GM12878 (cell line): Measurements from ENCODE around the gene EOLA1. TPM values are rescaled to one million over a fixed set of nuclear protein-coding genes. Genes with fewer than 3 reads are reported as not detected.

Experiments
- BRCA1 ChIP-seq: IDR thresholded peaks from 2 replicates; pipeline ENCODE4 v1.6.1; 2011; ENCODE audit warnings: low read depth, low read length, improper control_type of control experiment
- CEBPZ ChIP-seq: fragments of 150-350 bp; IDR thresholded peaks from 2 replicates; pipeline ENCODE4 v1.6.1; 2016; ENCODE audit warnings: low read depth, low read length
- EP300 ChIP-seq, 2 experiments: fragments of 150-350 bp in 1 of 2; IDR thresholded peaks; 2 replicates each; pipeline ENCODE4 v1.6.1; 2011 to 2012; ENCODE audit warnings: low read depth in 2 of 2, low read length in 2 of 2, borderline replicate concordance in 1 of 2, improper control_type of control experiment in 1 of 2, inconsistent platforms in 1 of 2; ENCODE audit not compliant: control insufficient read depth in 1 of 2
- HDAC6 ChIP-seq: fragments of 200-600 bp; sonication (generic); IDR thresholded peaks from one replicate; pipeline ENCODE4 v1.8.0; 2017; ENCODE audit warnings: antibody characterized with exemption; ENCODE audit not compliant: unreplicated experiment
- HDGF ChIP-seq: fragments of 450-650 bp; IDR thresholded peaks from 2 replicates; pipeline ENCODE4 v1.6.1; 2016; ENCODE audit warnings: antibody characterized with exemption
- IRF4 ChIP-seq: IDR thresholded peaks from 2 replicates; pipeline ENCODE4 v1.6.1; 2011; ENCODE audit warnings: low read depth, low read length
- MEF2B ChIP-seq: fragments of 450-650 bp; IDR thresholded peaks from 2 replicates; pipeline ENCODE4 v1.6.1; 2018; ENCODE audit warnings: mild to moderate bottlenecking, moderate library complexity; ENCODE audit not compliant: partially characterized antibody, poor library complexity, severe bottlenecking
- POLR2AphosphoS5 ChIP-seq: IDR thresholded peaks from 2 replicates; pipeline ENCODE4 v1.6.1; 2011; ENCODE audit warnings: mild to moderate bottlenecking, low read length, inconsistent platforms
- SKIL ChIP-seq: fragments of 450-650 bp; IDR thresholded peaks from 2 replicates; pipeline ENCODE4 v1.6.1; 2017; ENCODE audit warnings: mild to moderate bottlenecking, low read depth, inconsistent platforms; ENCODE audit not compliant: poor library complexity, severe bottlenecking
- TCF3 ChIP-seq: IDR thresholded peaks from 2 replicates; pipeline ENCODE4 v1.6.1; 2012; ENCODE audit warnings: low read depth, mild to moderate bottlenecking, low read length, borderline replicate concordance; ENCODE audit not compliant: insufficient read depth
- polyA plus RNA-seq, 11 experiments: library from polyadenylated mRNA; depleted of rRNA in 4 of 11; unstranded in 6 of 11; stranded (reverse) in 5 of 11; fragments of >200 nt; fragmentation: Nextera tagmentation in 4 of 11; fragmentation: Illumina TruSeq in 1 of 11; extraction: Ambion mirVana in 4 of 11; extraction: Trizol in 1 of 11; gene quantifications; 1 replicate in 1 of 11; 2 replicates in 10 of 11; pipeline versions ENCODE4 v1.2.1 to v1.2.3, GENCODE V29; 2011 to 2016; ENCODE audit warnings: inconsistent platforms in 2 of 11, missing spikeins in 2 of 11, low read depth in 1 of 11
- total RNA-seq, 4 experiments: library from RNA; depleted of rRNA in 3 of 4; stranded (reverse); fragments of >200 nt in 3 of 4; fragmentation: Illumina TruSeq in 1 of 4; extraction: Trizol in 1 of 4; gene quantifications; 2 replicates each; pipeline versions ENCODE4 v1.2.1 to v1.2.3, GENCODE V29; 2013 to 2021
- TF ChIP-seq, protein P1 (sequence below): fragments of 150-350 bp; IDR thresholded peaks from 2 replicates; pipeline ENCODE4 v1.6.1; 2014; ENCODE audit warnings: mild to moderate bottlenecking, low read depth, low read length
- TF ChIP-seq, protein P2 (sequence below): IDR thresholded peaks from 2 replicates; pipeline ENCODE4 v1.6.1; 2011; ENCODE audit warnings: borderline replicate concordance, low read depth, mild to moderate bottlenecking, moderate library complexity, low read length; ENCODE audit not compliant: insufficient read depth, poor library complexity, severe bottlenecking
- TF ChIP-seq, protein P3 (sequence below): fragments of 450-650 bp; IDR thresholded peaks from 2 replicates; pipeline ENCODE4 v1.6.1; 2017; ENCODE audit warnings: mild to moderate bottlenecking, moderate library complexity

The EOLA1 gene
- total and polyA plus RNA-seq, 10 of the 15 experiments (the other 5 are each of a cell fraction or from before 2014, with no cell fraction given): 9.2 to 42.3 (median 24.3) TPM

DNA sequence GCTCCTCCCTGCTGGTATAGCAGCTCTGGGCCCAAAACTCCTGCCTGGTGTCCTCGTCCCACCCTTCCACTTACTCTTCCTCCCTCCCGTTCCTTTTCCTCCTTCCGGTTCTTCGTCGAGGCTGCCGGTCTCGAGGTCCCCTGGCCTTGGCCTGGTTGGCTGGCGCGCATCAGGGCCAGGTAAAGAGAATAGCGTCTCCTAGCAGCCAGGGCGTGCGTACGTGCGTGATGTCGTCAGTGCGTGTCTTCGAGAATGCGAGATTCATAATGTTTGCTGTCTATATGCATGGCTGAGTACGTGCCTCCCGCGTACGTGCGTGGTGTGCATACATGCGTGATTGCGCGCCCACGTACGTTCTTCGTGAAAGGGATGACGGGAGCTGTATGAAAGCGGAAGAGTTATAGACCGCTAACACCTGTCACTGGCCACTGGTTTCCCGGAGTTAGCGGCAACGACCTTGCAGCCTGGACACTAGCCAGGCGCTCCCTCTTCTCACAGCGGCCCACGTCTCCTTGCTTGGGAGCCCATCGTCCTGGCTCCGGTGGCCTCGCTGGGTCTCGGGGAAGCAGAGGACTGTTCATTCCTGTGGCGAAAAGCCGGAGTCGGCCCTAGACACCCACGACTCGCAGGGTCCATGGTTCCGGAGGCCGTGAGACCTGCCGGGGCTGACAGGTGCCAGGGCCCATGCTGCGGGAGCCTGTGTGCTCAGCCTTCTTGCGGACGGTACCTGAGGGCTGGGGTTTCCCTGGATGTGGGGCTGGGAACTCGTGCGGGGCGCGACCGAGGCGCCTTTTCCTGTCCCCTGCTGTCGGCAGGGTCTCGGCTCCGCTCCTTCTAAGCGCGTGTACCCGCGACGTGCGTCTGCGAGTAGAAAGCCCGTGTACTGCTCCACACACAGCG is at the start of gene EOLA1 (continued):
- TF ChIP-seq SKIL (no peak), TCF3 (peak; percentile 87), BRCA1 (no peak), HDAC6 (no peak), CEBPZ (no peak), IRF4 (no peak), HDGF (no peak; the same call in 1 of the 2 replicates), POLR2AphosphoS5 (peak; percentile 94), EP300 (IDR thresholded peaks at IDR 0.05; ENCODE audit: borderline replicate concordance in 1 of 2, control insufficient read depth in 1 of 2, low read depth in 2 of 2, low read length in 2 of 2) (peak in 1 of 2 experiments; percentile 54; a peak in 1 of 4 replicates), MEF2B (no peak)
- TF ChIP-seq, protein P1, sequence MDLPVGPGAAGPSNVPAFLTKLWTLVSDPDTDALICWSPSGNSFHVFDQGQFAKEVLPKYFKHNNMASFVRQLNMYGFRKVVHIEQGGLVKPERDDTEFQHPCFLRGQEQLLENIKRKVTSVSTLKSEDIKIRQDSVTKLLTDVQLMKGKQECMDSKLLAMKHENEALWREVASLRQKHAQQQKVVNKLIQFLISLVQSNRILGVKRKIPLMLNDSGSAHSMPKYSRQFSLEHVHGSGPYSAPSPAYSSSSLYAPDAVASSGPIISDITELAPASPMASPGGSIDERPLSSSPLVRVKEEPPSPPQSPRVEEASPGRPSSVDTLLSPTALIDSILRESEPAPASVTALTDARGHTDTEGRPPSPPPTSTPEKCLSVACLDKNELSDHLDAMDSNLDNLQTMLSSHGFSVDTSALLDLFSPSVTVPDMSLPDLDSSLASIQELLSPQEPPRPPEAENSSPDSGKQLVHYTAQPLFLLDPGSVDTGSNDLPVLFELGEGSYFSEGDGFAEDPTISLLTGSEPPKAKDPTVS: no peak
- TF ChIP-seq, protein P2, sequence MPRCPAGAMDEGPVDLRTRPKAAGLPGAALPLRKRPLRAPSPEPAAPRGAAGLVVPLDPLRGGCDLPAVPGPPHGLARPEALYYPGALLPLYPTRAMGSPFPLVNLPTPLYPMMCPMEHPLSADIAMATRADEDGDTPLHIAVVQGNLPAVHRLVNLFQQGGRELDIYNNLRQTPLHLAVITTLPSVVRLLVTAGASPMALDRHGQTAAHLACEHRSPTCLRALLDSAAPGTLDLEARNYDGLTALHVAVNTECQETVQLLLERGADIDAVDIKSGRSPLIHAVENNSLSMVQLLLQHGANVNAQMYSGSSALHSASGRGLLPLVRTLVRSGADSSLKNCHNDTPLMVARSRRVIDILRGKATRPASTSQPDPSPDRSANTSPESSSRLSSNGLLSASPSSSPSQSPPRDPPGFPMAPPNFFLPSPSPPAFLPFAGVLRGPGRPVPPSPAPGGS: no peak
- TF ChIP-seq, protein P3, sequence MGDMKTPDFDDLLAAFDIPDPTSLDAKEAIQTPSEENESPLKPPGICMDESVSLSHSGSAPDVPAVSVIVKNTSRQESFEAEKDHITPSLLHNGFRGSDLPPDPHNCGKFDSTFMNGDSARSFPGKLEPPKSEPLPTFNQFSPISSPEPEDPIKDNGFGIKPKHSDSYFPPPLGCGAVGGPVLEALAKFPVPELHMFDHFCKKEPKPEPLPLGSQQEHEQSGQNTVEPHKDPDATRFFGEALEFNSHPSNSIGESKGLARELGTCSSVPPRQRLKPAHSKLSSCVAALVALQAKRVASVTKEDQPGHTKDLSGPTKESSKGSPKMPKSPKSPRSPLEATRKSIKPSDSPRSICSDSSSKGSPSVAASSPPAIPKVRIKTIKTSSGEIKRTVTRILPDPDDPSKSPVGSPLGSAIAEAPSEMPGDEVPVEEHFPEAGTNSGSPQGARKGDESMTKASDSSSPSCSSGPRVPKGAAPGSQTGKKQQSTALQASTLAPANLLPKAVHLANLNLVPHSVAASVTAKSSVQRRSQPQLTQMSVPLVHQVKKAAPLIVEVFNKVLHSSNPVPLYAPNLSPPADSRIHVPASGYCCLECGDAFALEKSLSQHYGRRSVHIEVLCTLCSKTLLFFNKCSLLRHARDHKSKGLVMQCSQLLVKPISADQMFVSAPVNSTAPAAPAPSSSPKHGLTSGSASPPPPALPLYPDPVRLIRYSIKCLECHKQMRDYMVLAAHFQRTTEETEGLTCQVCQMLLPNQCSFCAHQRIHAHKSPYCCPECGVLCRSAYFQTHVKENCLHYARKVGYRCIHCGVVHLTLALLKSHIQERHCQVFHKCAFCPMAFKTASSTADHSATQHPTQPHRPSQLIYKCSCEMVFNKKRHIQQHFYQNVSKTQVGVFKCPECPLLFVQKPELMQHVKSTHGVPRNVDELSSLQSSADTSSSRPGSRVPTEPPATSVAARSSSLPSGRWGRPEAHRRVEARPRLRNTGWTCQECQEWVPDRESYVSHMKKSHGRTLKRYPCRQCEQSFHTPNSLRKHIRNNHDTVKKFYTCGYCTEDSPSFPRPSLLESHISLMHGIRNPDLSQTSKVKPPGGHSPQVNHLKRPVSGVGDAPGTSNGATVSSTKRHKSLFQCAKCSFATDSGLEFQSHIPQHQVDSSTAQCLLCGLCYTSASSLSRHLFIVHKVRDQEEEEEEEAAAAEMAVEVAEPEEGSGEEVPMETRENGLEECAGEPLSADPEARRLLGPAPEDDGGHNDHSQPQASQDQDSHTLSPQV: no peak
